GM23338 (cell line): ENCODE results near the gene CELA2A. TPM values are rescaled to one million over a fixed set of nuclear protein-coding genes. Genes with fewer than 3 reads are reported as not detected.

ENCODE experiments used
- ATAC-seq: fragments of 200-7000 bp; cut with Tn5 transposase; 3 replicates; pipeline ENCODE4 v1.9.1; 2020
- DNase-seq: peaks from one replicate; pipeline ENCODE4 v3.0.0-alpha.2; 2015; ENCODE audit warnings: low spot score
- H2AFZ ChIP-seq: fragments of 200-600 bp; sonication (generic); 2 replicates; pipeline ENCODE4 v1.8.0; 2016; ENCODE audit warnings: antibody characterized with exemption, mild to moderate bottlenecking, moderate library complexity
- H3F3A ChIP-seq: fragments of 200-600 bp; sonication (generic); replicated peaks from 2 replicates; pipeline ENCODE4 v1.8.0; 2017; ENCODE audit warnings: antibody characterized with exemption, mixed run types, low read depth
- H3K27ac ChIP-seq: fragments of 200-600 bp; sonication (generic); 2 replicates; pipeline ENCODE4 v1.6.1; 2016; ENCODE audit warnings: low read depth
- H3K27me3 ChIP-seq: fragments of 200-600 bp; sonication (generic); 2 replicates; pipeline ENCODE4 v1.8.0; 2016; ENCODE audit warnings: mild to moderate bottlenecking, mixed run types, moderate library complexity; ENCODE audit not compliant: insufficient read depth
- H3K36me3 ChIP-seq: fragments of 200-600 bp; sonication (generic); 2 replicates; pipeline ENCODE4 v1.8.0; 2016; ENCODE audit warnings: mild to moderate bottlenecking; ENCODE audit not compliant: insufficient read depth
- H3K4me1 ChIP-seq: fragments of 200-600 bp; sonication (generic); 2 replicates; pipeline ENCODE4 v1.8.0; 2016; ENCODE audit warnings: mild to moderate bottlenecking, moderate library complexity; ENCODE audit not compliant: insufficient read depth
- H3K4me2 ChIP-seq: fragments of 200-600 bp; sonication (generic); 2 replicates; pipeline ENCODE4 v1.7.1; 2017; ENCODE audit warnings: mixed run types
- H3K4me3 ChIP-seq: fragments of 200-600 bp; sonication (generic); 2 replicates; pipeline ENCODE4 v1.6.1; 2016; ENCODE audit warnings: mixed run types
- H3K79me2 ChIP-seq: fragments of 200-600 bp; sonication (generic); replicated peaks from 2 replicates; pipeline ENCODE4 v1.8.0; 2017; ENCODE audit warnings: mild to moderate bottlenecking; ENCODE audit not compliant: insufficient read depth
- H3K9me2 ChIP-seq: fragments of 200-600 bp; sonication (generic); 2 replicates; pipeline ENCODE4 v1.8.0; 2017; ENCODE audit not compliant: insufficient read depth
- H4K20me1 ChIP-seq: fragments of 200-600 bp; sonication (generic); replicated peaks from 2 replicates; pipeline ENCODE4 v1.8.0; 2017; ENCODE audit warnings: mild to moderate bottlenecking; ENCODE audit not compliant: insufficient read depth
- H3K27ac Mint-ChIP-seq: 2 replicates; pipeline ENCODE4 v1.8.0; 2020; ENCODE audit warnings: inconsistent platforms, mild to moderate bottlenecking, moderate library complexity, mixed read lengths
- H3K27me3 Mint-ChIP-seq: 3 replicates; pipeline ENCODE4 v1.8.0; 2022; ENCODE audit warnings: low read depth, mild to moderate bottlenecking, moderate library complexity, mixed read lengths, inconsistent platforms; ENCODE audit not compliant: insufficient read depth, poor library complexity
- H3K36me3 Mint-ChIP-seq: 3 replicates; pipeline ENCODE4 v1.8.0; 2021; ENCODE audit warnings: low read depth, mild to moderate bottlenecking, inconsistent platforms, moderate library complexity, mixed read lengths
- H3K4me1 Mint-ChIP-seq: 3 replicates; pipeline ENCODE4 v1.8.0; 2020; ENCODE audit warnings: mild to moderate bottlenecking, inconsistent platforms, mixed read lengths
- H3K4me3 Mint-ChIP-seq: 3 replicates; pipeline ENCODE4 v1.8.0; 2021; ENCODE audit warnings: moderate library complexity, mild to moderate bottlenecking, inconsistent platforms, mixed read lengths
- H3K9me3 Mint-ChIP-seq: 3 replicates; pipeline ENCODE4 v1.8.0; 2020; ENCODE audit warnings: moderate library complexity, mild to moderate bottlenecking, inconsistent platforms, mixed read lengths
- CREB1 ChIP-seq: fragments of 250-450 bp; sonication (Bioruptor Pico); IDR thresholded peaks from 2 replicates; pipeline ENCODE4 v1.5.0; 2020; ENCODE audit warnings: low read depth, mild to moderate bottlenecking, moderate library complexity
- CTCF ChIP-seq, 2 experiments: fragments of 200-600 bp in 1 of 2; sonication (generic) in 1 of 2; conservative IDR thresholded peaks; 2 replicates each; pipeline versions ENCODE4 v1.5.1 to v1.6.1; 2016 to 2017; ENCODE audit warnings: antibody characterized with exemption in 2 of 2, low read depth in 2 of 2, mild to moderate bottlenecking in 2 of 2, moderate library complexity in 1 of 2
- ETS1 ChIP-seq: IDR thresholded peaks from 2 replicates; pipeline ENCODE4 v1.6.1; 2016; ENCODE audit warnings: antibody characterized with exemption
- EZH2 ChIP-seq: fragments of 200-600 bp; sonication (generic); IDR thresholded peaks from one replicate; pipeline ENCODE4 v1.8.0; 2017; ENCODE audit warnings: antibody characterized with exemption, mild to moderate bottlenecking, low read depth; ENCODE audit not compliant: unreplicated experiment
- EZH2phosphoT487 ChIP-seq: fragments of 200-600 bp; sonication (generic); IDR thresholded peaks from one replicate; pipeline ENCODE4 v1.8.1; 2018; ENCODE audit warnings: antibody characterized with exemption; ENCODE audit not compliant: unreplicated experiment
- JUNB ChIP-seq: IDR thresholded peaks from one replicate; pipeline ENCODE4 v1.6.1; 2016; ENCODE audit warnings: antibody characterized with exemption; ENCODE audit not compliant: unreplicated experiment
- polyA plus RNA-seq: library from polyadenylated mRNA; unstranded; fragments of >200 nt; fragmentation: Nextera tagmentation; extraction: Ambion mirVana; gene quantifications from 2 replicates; pipeline ENCODE4 v1.2.1, GENCODE V29; 2016
- total RNA-seq: library from RNA; depleted of rRNA; stranded (reverse); fragments of >200 nt; shearing (Covaris generic); gene quantifications from 2 replicates; pipeline ENCODE4 v1.2.3, GENCODE V29; 2014

The CELA2A gene
- total and polyA plus RNA-seq, 2 experiments from 2014 or later, result not detected

DNA sequence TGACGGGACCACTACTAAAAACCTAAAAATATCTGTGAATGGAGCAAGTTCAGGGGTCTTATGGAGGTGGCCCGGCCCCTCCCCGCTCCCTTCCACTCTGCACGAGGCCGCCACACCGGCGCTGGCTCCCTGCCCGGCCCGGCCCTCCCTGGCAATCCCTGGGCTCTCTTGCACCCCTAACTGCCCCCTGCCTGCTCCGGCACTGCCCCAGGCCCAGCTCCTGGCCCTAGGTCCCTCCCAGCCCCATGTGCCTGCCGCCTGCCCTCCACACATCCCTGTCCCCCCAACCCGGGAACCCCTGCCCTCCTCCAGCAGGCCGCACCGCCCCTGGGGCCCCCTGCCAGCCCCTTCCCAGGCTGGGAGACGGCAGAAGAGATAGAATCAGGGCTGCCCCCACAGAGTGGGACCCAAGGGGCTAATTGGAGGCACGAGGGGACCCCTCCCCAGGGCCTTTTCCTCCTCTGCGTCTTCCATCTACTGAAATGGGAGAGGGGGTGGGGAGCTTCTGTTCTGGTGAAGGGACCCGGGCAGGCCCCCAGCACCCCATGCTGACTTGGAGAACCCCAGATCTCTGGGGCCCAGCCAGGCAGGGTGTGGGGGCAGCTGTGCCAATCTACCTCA lies 27.6 kb upstream of the CELA2A start (continued):
- no peak for TF ChIP-seq CREB1 (CRISPR knock-in tag)
- TF ChIP-seq EZH2phosphoT487, result no peak
- no peak for TF ChIP-seq EZH2
- no peak for TF ChIP-seq JUNB

- Mint-ChIP-seq H3K4me1 (peaks cover 11% of the 10 kb centered on the region; the same call in 2 of the 3 replicates), H3K27me3 (peaks cover 12% of the 10 kb centered on the region), H3K4me3 (no peak overlapping the region), H3K9me3 (no peaks in the 10 kb centered on the region), H3K27ac (no peak overlapping the region), H3K36me3 (no peaks in the 10 kb centered on the region; the same call in 2 of the 3 replicates)
- no peaks in the 10 kb centered on the region for H3K4me1 ChIP-seq
- no peak for DNase-seq
- H3K9me2 ChIP-seq, result no peaks in the 10 kb centered on the region
- H3F3A ChIP-seq, result no peaks in the 10 kb centered on the region
- H3K4me3 ChIP-seq, result no peak overlapping the region
- no peak overlapping the region for H3K4me2 ChIP-seq
- no peaks in the 10 kb centered on the region for H3K36me3 ChIP-seq
- no peak overlapping the region; the same call in 1 of the 2 replicates for H3K27ac ChIP-seq
- no peak for ATAC-seq
- no peaks in the 10 kb centered on the region for H3K79me2 ChIP-seq
- no peak overlapping the region for H2AFZ ChIP-seq
- H4K20me1 ChIP-seq, result no peaks in the 10 kb centered on the region
- no peak for TF ChIP-seq ETS1
- TF ChIP-seq CTCF (conservative IDR thresholded peaks at IDR 0.05; ENCODE audit: low read depth in 2 of 2), result no peak
- no peak for TF ChIP-seq EZH2
- no peaks in the 10 kb centered on the region for H3K27me3 ChIP-seq
These were observed 26.8 kb upstream of the CELA2A start for GRCh38 chr1:15429701-15430149.

DNA sequence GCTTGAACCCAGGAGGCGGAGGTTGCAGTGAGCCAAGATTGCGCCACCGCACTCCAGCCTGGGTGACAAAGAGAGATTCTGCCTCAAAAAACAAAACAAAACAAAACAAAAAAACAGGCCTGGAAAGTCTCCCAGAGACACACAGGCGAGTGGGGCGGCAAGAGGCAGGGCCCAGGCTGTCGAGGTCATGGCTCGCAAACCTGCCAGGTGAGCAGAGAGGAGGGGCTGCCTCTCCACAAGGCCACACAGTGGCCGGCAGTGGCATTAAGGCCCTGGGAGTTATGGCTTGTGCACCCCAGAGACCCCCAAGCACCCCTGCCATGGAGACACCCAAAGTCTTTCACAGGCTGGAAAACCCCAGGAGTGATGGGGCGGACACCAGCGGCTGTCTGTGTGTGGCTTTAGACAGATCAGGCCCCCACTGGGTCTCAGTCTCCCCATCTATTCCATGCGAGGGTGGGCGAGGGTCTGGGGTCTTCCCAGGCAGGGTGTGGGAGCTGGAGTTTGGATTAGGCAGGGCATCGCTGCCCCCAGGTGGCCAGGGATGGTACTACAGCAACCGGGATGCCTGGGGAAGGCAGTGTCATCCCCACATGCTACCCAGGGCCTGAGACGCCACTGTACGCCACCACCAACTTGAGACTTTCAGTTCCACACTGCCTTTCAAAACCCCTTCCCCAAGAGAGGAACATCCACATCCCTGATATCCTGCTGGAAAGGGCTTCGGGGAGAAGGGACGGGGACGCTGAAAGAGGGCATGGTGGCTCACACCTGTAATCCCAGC lies 25.6 kb upstream of the CELA2A start:
- Mint-ChIP-seq H3K27me3 (peaks cover 8% of the 10 kb centered on the region), H3K9me3 (no peaks in the 10 kb centered on the region), H3K4me3 (no peak overlapping the region), H3K4me1 (peaks cover 10% of the 10 kb centered on the region; the same call in 2 of the 3 replicates), H3K36me3 (no peaks in the 10 kb centered on the region; the same call in 2 of the 3 replicates), H3K27ac (no peak overlapping the region; the same call in 1 of the 2 replicates)
- DNase-seq (peak; percentile 86), ATAC-seq (peak; percentile 90)
- H3K79me2 ChIP-seq, result no peaks in the 10 kb centered on the region
- no peaks in the 10 kb centered on the region for H4K20me1 ChIP-seq
- H3F3A ChIP-seq, result no peaks in the 10 kb centered on the region
- no peak overlapping the region for H3K4me2 ChIP-seq
- no peaks in the 10 kb centered on the region for H3K27me3 ChIP-seq
- no peak overlapping the region for H2AFZ ChIP-seq
- H3K4me3 ChIP-seq, result no peak overlapping the region
- no peaks in the 10 kb centered on the region for H3K4me1 ChIP-seq
- no peaks in the 10 kb centered on the region for H3K36me3 ChIP-seq
- no peaks in the 10 kb centered on the region for H3K9me2 ChIP-seq
- no peak overlapping the region for H3K27ac ChIP-seq
- peak; percentile 81 to 96 for TF ChIP-seq CTCF (conservative IDR thresholded peaks at IDR 0.05; ENCODE audit: low read depth in 2 of 2)
